HEK293 (cell line): ENCODE measurements around the gene PLD4.

Experiments used
- CTCF ChIA-PET: fragments of 350-600 bp; formaldehyde crosslinking; extraction: SDS; loops from one replicate; lab custom pipeline; 2021; ENCODE audit warnings: antibody characterized with exemption; lab: Yijun Ruan, JAX
- POLR2A ChIA-PET: fragments of 300-600 bp; formaldehyde crosslinking; extraction: SDS; loops from one replicate; lab custom pipeline; 2020; ENCODE audit warnings: antibody characterized with exemption, inconsistent platforms; lab: Yijun Ruan, JAX
- H3K27ac ChIP-seq: fragments of 200-500 bp; sonication (Bioruptor generic); 2 replicates; pipeline ENCODE4 v1.5.1; 2014; ENCODE audit warnings: low read depth, low read length, control low read depth, inconsistent platforms; ENCODE audit errors: extremely low read depth
- H3K36me3 ChIP-seq, 2 experiments: fragments of 200-500 bp in 1 of 2; sonication (Bioruptor generic) in 1 of 2; 1 replicate in 1 of 2; 2 replicates in 1 of 2; pipeline ENCODE4 v1.5.1; 2014 to 2017; ENCODE audit warnings: inconsistent platforms in 2 of 2, low read length in 2 of 2; ENCODE audit not compliant: control insufficient read depth in 2 of 2, insufficient read depth in 1 of 2
- H3K4me1 ChIP-seq: fragments of 200-500 bp; sonication (Bioruptor generic); 2 replicates; pipeline ENCODE4 v1.5.1; 2014; ENCODE audit warnings: mild to moderate bottlenecking, low read length, inconsistent platforms; ENCODE audit not compliant: control insufficient read depth, insufficient read depth
- H3K4me3 ChIP-seq: 2 replicates; pipeline ENCODE4 v1.5.1; 2011; ENCODE audit warnings: low read depth, mild to moderate bottlenecking, control low read depth, low read length, moderate library complexity
- H3K9me3 ChIP-seq: fragments of 200-500 bp; sonication (Bioruptor generic); 2 replicates; pipeline ENCODE4 v1.5.1; 2014; ENCODE audit warnings: low read depth, low read length, inconsistent platforms; ENCODE audit not compliant: control insufficient read depth, insufficient read depth
- GLI2 ChIP-seq: fragments of 450-650 bp; formaldehyde crosslinking; IDR thresholded peaks from 2 replicates; pipeline ENCODE4; 2017; ENCODE audit warnings: missing biosample characterization, missing genetic modification characterization, low read depth, borderline replicate concordance
- KLF1 ChIP-seq: fragments of 450-650 bp; formaldehyde crosslinking; IDR thresholded peaks from 2 replicates; pipeline ENCODE4 v1.5.1; 2016; ENCODE audit warnings: missing biosample characterization, missing genetic modification characterization
- YY1 ChIP-seq: fragments of 450-650 bp; formaldehyde crosslinking; IDR thresholded peaks from 2 replicates; pipeline ENCODE4 v1.5.1; 2018; ENCODE audit warnings: missing biosample characterization, missing genetic modification characterization
- ZBTB20 ChIP-seq: fragments of 450-650 bp; formaldehyde crosslinking; IDR thresholded peaks from 2 replicates; pipeline ENCODE4 v1.5.1; 2016; ENCODE audit warnings: missing biosample characterization, missing genetic modification characterization
- ZBTB26 ChIP-seq: fragments of 450-650 bp; formaldehyde crosslinking; optimal IDR thresholded peaks from 2 replicates; pipeline ENCODE3; 2016; ENCODE audit warnings: missing biosample characterization, mild to moderate bottlenecking, missing genetic modification characterization
- ZNF138 ChIP-seq: fragments of 450-650 bp; formaldehyde crosslinking; IDR thresholded peaks from 2 replicates; pipeline ENCODE4 v1.5.1; 2016; ENCODE audit warnings: missing biosample characterization, missing genetic modification characterization, borderline replicate concordance
- ZNF2 ChIP-seq: fragments of 450-650 bp; formaldehyde crosslinking; IDR thresholded peaks from 2 replicates; pipeline ENCODE4 v1.5.1; 2016; ENCODE audit warnings: missing biosample characterization, missing genetic modification characterization
- ZNF280C ChIP-seq: fragments of 450-650 bp; formaldehyde crosslinking; IDR thresholded peaks from 2 replicates; pipeline ENCODE4 v1.5.1; 2016; ENCODE audit warnings: missing biosample characterization, missing genetic modification characterization
- ZNF311 ChIP-seq: fragments of 450-650 bp; formaldehyde crosslinking; IDR thresholded peaks from 2 replicates; pipeline ENCODE4 v1.5.1; 2017; ENCODE audit warnings: missing biosample characterization, missing genetic modification characterization, borderline replicate concordance
- ZNF513 ChIP-seq: fragments of 450-650 bp; IDR thresholded peaks from 2 replicates; pipeline ENCODE4 v1.5.1; 2018; ENCODE audit warnings: missing biosample characterization, missing genetic modification characterization
- ZNF791 ChIP-seq: fragments of 450-650 bp; formaldehyde crosslinking; IDR thresholded peaks from 2 replicates; pipeline ENCODE4 v1.5.1; 2016; ENCODE audit warnings: missing biosample characterization, missing genetic modification characterization
- ZSCAN18 ChIP-seq: fragments of 450-650 bp; formaldehyde crosslinking; IDR thresholded peaks from 2 replicates; pipeline ENCODE4 v1.5.1; 2016; ENCODE audit warnings: missing biosample characterization, missing genetic modification characterization
- ZSCAN23 ChIP-seq: fragments of 450-650 bp; formaldehyde crosslinking; IDR thresholded peaks from 2 replicates; pipeline ENCODE4 v1.5.1; 2016; ENCODE audit warnings: missing biosample characterization, missing genetic modification characterization
- TF ChIP-seq, protein P1 (sequence below): fragments of 450-650 bp; formaldehyde crosslinking; IDR thresholded peaks from 2 replicates; pipeline ENCODE4 v1.5.1; 2017; ENCODE audit warnings: missing biosample characterization, missing genetic modification characterization
- TF ChIP-seq, protein P2 (sequence below): fragments of 450-650 bp; formaldehyde crosslinking; IDR thresholded peaks from 2 replicates; pipeline ENCODE4 v1.5.1; 2016; ENCODE audit warnings: missing biosample characterization, missing genetic modification characterization, borderline replicate concordance

Gene PLD4

DNA sequence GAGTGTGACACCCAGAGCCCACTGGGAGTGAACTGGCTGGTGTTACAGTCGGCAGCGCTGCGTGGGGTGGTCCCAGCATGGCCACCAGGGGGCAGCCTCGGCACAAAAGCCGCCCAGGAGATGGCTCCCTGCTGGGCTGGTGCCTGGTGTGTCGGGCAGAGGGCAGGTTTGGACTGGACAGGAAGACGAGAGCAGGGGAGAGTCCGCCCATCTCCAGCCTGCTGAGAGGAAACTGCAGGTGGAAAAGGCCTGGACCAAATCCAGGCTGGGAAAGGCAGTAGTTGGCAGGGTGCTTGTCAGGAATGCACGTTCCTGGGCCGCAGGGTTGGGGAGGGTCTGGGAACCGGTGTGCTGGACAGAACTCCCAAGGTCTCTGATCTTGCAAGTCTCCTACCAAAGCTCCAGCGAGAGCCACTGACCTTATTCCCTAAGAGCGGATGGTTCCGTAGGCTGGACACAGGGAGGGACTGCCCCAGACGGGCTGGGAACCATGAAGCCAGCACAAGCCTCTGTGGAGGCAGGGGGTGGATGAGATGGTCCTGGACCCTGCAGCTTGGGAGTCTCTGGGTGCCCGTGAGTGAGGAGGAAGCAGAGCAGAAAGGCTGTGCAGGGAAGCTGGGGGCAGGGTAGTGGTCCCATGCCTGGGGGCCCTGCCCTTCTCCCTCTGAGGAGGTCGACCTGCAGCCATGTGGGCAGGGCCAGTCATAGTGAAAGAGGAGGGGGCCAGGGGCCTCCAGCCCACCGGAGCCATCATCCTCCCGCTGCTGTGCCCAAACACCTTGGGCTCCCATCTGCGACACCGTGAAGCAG lies 51.7 kb downstream of the PLD4 start (continued):
- TF ChIP-seq ZSCAN18 (tag by site-specific recombination) (no peak), GLI2 (tag by site-specific recombination) (no peak), ZNF513 (tag by site-specific recombination) (no peak), ZNF280C (tag by site-specific recombination) (no peak), ZNF2 (peak; percentile 63; the same call in 1 of the 2 replicates), ZBTB26 (tag by site-specific recombination) (peak; percentile 23), YY1 (tag by site-specific recombination) (no peak), ZNF791 (no peak)

GRCh38 chr14:104977008-104977680 lies 52.5 kb downstream of the PLD4 start:
- H3K36me3 ChIP-seq = no peaks in the 10 kb centered on the region
- peaks cover 8% of the 10 kb centered on the region; the same call in 1 of the 2 replicates for H3K4me1 ChIP-seq
- H3K9me3 ChIP-seq = no peaks in the 10 kb centered on the region
- peak overlapping the region; percentile 33; the same call in 1 of the 2 replicates for H3K4me3 ChIP-seq
- TF ChIP-seq, protein P1, sequence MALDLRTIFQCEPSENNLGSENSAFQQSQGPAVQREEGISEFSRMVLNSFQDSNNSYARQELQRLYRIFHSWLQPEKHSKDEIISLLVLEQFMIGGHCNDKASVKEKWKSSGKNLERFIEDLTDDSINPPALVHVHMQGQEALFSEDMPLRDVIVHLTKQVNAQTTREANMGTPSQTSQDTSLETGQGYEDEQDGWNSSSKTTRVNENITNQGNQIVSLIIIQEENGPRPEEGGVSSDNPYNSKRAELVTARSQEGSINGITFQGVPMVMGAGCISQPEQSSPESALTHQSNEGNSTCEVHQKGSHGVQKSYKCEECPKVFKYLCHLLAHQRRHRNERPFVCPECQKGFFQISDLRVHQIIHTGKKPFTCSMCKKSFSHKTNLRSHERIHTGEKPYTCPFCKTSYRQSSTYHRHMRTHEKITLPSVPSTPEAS (tag by site-specific recombination) = no peak
- TF ChIP-seq ZBTB20 = peak; percentile 58; the same call in 1 of the 2 replicates
- no peak for TF ChIP-seq ZSCAN23 (tag by site-specific recombination)
- TF ChIP-seq, protein P2, sequence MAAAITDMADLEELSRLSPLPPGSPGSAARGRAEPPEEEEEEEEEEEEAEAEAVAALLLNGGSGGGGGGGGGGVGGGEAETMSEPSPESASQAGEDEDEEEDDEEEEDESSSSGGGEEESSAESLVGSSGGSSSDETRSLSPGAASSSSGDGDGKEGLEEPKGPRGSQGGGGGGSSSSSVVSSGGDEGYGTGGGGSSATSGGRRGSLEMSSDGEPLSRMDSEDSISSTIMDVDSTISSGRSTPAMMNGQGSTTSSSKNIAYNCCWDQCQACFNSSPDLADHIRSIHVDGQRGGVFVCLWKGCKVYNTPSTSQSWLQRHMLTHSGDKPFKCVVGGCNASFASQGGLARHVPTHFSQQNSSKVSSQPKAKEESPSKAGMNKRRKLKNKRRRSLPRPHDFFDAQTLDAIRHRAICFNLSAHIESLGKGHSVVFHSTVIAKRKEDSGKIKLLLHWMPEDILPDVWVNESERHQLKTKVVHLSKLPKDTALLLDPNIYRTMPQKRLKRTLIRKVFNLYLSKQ (tag by site-specific recombination) = no peak
- TF ChIP-seq ZNF138 (tag by site-specific recombination) = no peak
- TF ChIP-seq ZNF311 (tag by site-specific recombination) = no peak
- peak; percentile 33 for TF ChIP-seq KLF1 (tag by site-specific recombination)
- CTCF ChIA-PET = interaction anchor here (0.5 to 5.9 kb wide), 8 partner anchors 8 to 192 kb away, joined by 3 to 109 read pairs (median 6); partner anchors contain the start of gene CLBA1
- POLR2A ChIA-PET = interaction anchor here (0.6 kb wide), 1 partner anchor 36 kb away, joined by 5 read pairs; no protein-coding TSS in a partner anchor
- H3K27ac ChIP-seq = no peak overlapping the region
